BJ (cell line): ENCODE data around the gene CKAP2L. TPM values are rescaled to one million over a fixed set of nuclear protein-coding genes. Genes with fewer than 3 reads are reported as not detected.

ENCODE experiments used
- CTCF ChIA-PET: fragments of 350-600 bp; formaldehyde crosslinking; extraction: SDS; loops from one replicate; lab custom pipeline; 2021; ENCODE audit warnings: antibody characterized with exemption, inconsistent platforms; lab: Yijun Ruan, JAX
- POLR2A ChIA-PET: fragments of 300-600 bp; sonication (Branson Sonifier 250); formaldehyde crosslinking; extraction: SDS; loops from one replicate; lab custom pipeline; 2021; ENCODE audit warnings: antibody characterized with exemption; lab: Charles Lee
- DNase-seq: peaks from one replicate; pipeline ENCODE4 v3.0.0-alpha.2; 2011; ENCODE audit warnings: low read depth
- H3K27me3 ChIP-seq: 2 replicates; pipeline ENCODE4 v1.6.0; 2011; ENCODE audit warnings: low read length; ENCODE audit not compliant: control insufficient read depth, insufficient read depth
- H3K36me3 ChIP-seq: 2 replicates; pipeline ENCODE4 v1.5.1; 2011; ENCODE audit warnings: low read length; ENCODE audit not compliant: control insufficient read depth, insufficient read depth
- H3K4me3 ChIP-seq: 2 replicates; pipeline ENCODE4 v1.5.1; 2011; ENCODE audit warnings: low read depth, mild to moderate bottlenecking, control low read depth, low read length
- polyA plus RNA-seq: library from polyadenylated mRNA; depleted of rRNA; stranded (reverse); fragments of >200 nt; gene quantifications from 2 replicates; pipeline ENCODE4 v1.2.3, GENCODE V29; 2011
- TF ChIP-seq, protein P1 (sequence below): IDR thresholded peaks from 2 replicates; pipeline ENCODE4 v1.5.1; 2011; ENCODE audit warnings: low read depth, mild to moderate bottlenecking, control low read depth, inconsistent platforms, low read length, moderate library complexity; ENCODE audit not compliant: insufficient read depth

CKAP2L gene
- polyA plus RNA-seq, 1 experiment = 3.3 TPM

DNA sequence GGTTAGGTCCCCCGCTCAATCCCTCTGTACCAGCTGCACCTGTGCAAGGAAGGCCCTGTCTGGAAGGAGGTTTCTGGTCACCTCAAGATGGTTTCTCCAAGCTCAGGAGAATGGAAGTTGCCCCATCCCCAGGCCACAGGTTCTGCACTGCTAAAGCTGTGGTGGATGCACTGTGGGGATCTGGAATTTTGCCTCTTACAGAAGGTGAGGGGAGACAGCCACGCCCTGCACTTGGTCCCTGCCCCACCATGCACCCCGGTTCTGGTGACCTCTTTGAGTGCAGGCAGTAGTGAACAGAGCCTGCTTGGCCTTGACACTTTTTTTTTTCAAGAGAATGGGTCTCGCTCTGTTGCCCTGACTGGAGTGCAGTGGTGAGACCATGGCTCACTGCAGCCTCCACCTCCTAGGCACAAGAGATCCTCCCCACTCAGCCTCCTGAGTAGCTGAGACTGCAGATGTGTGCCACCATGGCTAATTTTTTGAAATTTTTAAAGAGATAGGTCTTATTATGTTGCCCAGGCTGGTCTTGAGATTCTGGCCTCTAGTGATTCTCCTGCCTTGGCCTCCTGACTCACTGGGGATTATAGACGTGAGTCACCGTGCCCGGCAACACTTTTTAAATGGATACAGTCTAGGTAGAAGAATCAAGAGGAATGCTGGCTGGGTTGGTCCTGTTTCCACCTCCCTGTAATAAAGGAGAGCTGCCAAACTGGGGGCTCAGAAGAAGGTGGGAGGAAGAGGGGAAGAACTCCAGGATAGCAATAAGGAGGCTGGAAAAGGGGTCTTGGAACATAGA, 49.4 kb downstream of the CKAP2L start:
- ChIA-PET CTCF (interaction anchor here (2.1 kb wide), 1 partner anchor 11 kb away, joined by 15 read pairs; no protein-coding TSS in a partner anchor), POLR2A (interaction anchor here (0.5 kb wide), 1 partner anchor 30 kb away, joined by 6 read pairs; no protein-coding TSS in a partner anchor)
- no peak for DNase-seq
- Histone ChIP-seq H3K4me3 (no peak overlapping the region), H3K27me3 (no peaks in the 10 kb centered on the region), H3K36me3 (no peaks in the 10 kb centered on the region)
- TF ChIP-seq, protein P1, sequence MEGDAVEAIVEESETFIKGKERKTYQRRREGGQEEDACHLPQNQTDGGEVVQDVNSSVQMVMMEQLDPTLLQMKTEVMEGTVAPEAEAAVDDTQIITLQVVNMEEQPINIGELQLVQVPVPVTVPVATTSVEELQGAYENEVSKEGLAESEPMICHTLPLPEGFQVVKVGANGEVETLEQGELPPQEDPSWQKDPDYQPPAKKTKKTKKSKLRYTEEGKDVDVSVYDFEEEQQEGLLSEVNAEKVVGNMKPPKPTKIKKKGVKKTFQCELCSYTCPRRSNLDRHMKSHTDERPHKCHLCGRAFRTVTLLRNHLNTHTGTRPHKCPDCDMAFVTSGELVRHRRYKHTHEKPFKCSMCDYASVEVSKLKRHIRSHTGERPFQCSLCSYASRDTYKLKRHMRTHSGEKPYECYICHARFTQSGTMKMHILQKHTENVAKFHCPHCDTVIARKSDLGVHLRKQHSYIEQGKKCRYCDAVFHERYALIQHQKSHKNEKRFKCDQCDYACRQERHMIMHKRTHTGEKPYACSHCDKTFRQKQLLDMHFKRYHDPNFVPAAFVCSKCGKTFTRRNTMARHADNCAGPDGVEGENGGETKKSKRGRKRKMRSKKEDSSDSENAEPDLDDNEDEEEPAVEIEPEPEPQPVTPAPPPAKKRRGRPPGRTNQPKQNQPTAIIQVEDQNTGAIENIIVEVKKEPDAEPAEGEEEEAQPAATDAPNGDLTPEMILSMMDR = no peak

DNA sequence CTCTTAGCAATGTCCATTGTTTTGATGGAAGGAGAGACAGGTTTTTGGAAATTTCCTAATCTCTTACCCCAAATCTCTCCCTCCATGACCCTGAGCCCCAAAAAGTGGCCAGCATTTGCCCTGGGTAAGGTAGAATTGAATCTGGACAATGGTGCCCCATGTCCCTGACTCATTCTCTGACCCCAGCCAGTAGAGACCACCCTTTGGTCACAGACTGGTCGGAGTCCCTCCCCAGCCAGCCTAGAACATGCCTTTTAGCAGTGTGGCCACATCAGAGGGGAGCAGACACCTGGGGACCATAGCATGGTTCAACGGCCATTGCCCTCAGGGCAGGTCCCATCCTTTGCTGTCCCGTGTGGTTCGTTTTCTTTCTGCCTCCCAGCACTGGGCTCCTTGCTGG, 50.1 kb downstream of the CKAP2L start:
- Histone ChIP-seq H3K36me3 (no peaks in the 10 kb centered on the region), H3K27me3 (no peaks in the 10 kb centered on the region), H3K4me3 (no peak overlapping the region)
- ChIA-PET CTCF (interaction anchor here (2.1 kb wide), 1 partner anchor 12 kb away, joined by 15 read pairs; no protein-coding TSS in a partner anchor), POLR2A (no interaction called here)
- TF ChIP-seq, protein P1 = no peak
- no peak for DNase-seq

DNA sequence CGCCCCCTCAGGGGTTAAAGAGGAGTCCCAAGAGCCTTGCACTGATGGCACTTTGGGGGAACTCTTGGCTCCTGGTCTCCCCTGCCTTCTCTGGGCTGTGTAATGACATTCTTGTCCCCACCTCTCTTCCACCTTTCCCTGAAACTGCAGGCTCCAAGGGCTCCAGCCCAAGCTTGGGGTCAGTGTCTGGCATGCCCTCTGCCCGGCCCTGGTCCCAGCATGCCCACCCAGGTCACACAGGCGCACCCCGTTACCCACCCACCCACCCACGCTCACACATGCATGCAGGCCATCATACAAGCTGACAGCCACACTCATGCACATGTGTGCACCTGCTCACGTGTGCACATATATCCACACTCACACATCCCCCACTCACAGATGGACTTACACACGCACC, 50.5 kb downstream of the CKAP2L start:
- CTCF ChIA-PET = interaction anchor here (1.2 kb wide), 1 partner anchor 12 kb away, joined by 7 read pairs; no protein-coding TSS in a partner anchor

DNA sequence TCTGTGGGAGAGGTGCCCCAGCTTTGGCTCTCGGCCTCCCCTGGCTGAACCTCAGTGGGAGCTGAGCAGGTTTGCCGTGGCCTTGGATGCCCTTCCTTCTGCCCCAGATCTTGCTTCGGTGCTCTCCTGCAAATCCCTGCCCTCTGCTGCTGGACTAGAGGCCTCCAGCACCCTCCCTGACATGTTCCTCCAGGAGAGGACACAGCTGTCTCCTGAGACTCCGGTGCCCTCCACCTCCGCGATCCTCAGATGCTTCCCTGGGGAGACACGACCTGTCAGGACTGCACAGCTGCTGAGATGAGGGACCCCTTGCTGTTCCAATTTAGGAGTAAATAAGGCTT, 50.9 kb downstream of the CKAP2L start:
- DNase-seq = no peak
- no peak overlapping the region for H3K4me3 ChIP-seq
- CTCF ChIA-PET = interaction anchor here (0.9 to 1.2 kb wide), 2 partner anchors 12 to 14 kb away, joined by 3 to 7 read pairs; no protein-coding TSS in a partner anchor
- no peaks in the 10 kb centered on the region for H3K36me3 ChIP-seq
- POLR2A ChIA-PET = no interaction called here
- TF ChIP-seq, protein P1 = no peak
- H3K27me3 ChIP-seq = no peaks in the 10 kb centered on the region

More for the DNA sequence above, 50.5 kb downstream of the CKAP2L start:
- TF ChIP-seq, protein P1 = no peak
- Histone ChIP-seq H3K27me3 (no peaks in the 10 kb centered on the region), H3K36me3 (no peaks in the 10 kb centered on the region), H3K4me3 (no peak overlapping the region)
- no peak for DNase-seq
- POLR2A ChIA-PET = no interaction called here

DNA sequence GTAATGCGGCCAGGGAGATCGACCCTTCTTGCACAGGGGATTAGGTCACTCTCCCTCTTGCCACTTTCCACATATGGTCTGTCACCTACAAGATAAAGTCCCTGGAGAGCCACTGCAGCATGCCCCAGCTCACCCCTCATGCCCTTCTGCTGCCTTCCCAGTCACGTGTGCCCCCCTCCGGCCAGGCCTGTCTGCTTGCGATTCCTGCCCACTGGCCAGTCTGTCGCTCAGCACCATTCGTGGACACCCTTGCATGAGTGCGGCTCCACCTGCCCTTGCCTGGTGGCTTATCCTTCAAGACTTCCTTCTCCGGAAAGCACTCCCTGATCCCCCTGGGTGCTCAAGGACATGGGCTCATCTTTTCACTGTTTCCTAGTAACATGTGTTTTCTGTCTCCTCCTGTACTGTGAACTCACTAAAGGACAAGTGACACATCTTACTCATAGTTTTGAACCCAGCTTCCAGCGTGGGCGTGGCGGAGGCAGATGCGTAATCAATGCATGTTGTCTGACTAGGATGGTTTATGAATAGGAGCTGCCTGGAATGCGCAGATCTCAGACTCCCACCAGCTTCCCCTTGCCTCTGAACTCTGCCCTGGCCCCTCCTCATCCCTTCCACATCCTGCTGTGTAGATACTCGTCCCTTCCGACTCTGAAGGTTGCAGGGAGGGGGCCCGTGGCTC, 51.4 kb downstream of the CKAP2L start:
- no peak overlapping the region for H3K4me3 ChIP-seq
- CTCF ChIA-PET = interaction anchor here (0.9 to 1.2 kb wide), 2 partner anchors 12 to 14 kb away, joined by 3 to 7 read pairs; no protein-coding TSS in a partner anchor
- POLR2A ChIA-PET = no interaction called here

More for the DNA sequence above, 51.4 kb downstream of the CKAP2L start:
- Histone ChIP-seq H3K36me3 (no peaks in the 10 kb centered on the region), H3K27me3 (no peaks in the 10 kb centered on the region)
- TF ChIP-seq, protein P1 = no peak
- DNase-seq = no peak
